ENCODE measurements around the gene MCTP1.
"Not testable (repeated sequence)": the region's sequence is repeated elsewhere in the genome, so short reads cannot be mapped to it uniquely, and the experiment has no call there.

Gene MCTP1

GRCh38 chr5:95178046-95178651 is 106.7 kb downstream of the MCTP1 start:
- DNase-seq (no peak), ATAC-seq (no peak)

GRCh38 chr5:95177456-95177855 is 107.4 kb downstream of the MCTP1 start:
- ATAC-seq (no peak), DNase-seq (no peak)

GRCh38 chr5:95175106-95175505 is 109.8 kb downstream of the MCTP1 start:
- ATAC-seq (no peak), DNase-seq (no peak)

- no peak for ATAC-seq
These were observed 112.2 kb downstream of the MCTP1 start for GRCh38 chr5:95172659-95173058.

GRCh38 chr5:95164861-95165260 is 120.0 kb downstream of the MCTP1 start:
- no peak for DNase-seq
- no peak for ATAC-seq

More at GRCh38 chr5:95172659-95173058, 112.2 kb downstream of the MCTP1 start:
- no peak for DNase-seq

GRCh38 chr5:95163079-95163478 is 121.8 kb downstream of the MCTP1 start:
- DNase-seq = no peak
- no peak for ATAC-seq

GRCh38 chr5:95162231-95162992 is 122.5 kb downstream of the MCTP1 start:
- no peak for ATAC-seq
- DNase-seq = no peak

- DNase-seq (no peak), ATAC-seq (no peak)
These were observed 125.3 kb downstream of the MCTP1 start for GRCh38 chr5:95159603-95160002.

- no peak for ATAC-seq
- DNase-seq = no peak
These were observed 129.0 kb downstream of the MCTP1 start for GRCh38 chr5:95155888-95156287.

GRCh38 chr5:95153511-95153910 is 131.4 kb downstream of the MCTP1 start:
- DNase-seq (no peak), ATAC-seq (no peak)

- ATAC-seq = no peak
- no peak for DNase-seq
These were observed 132.4 kb downstream of the MCTP1 start for GRCh38 chr5:95152535-95152934.

- DNase-seq (no peak), ATAC-seq (no peak)
These were observed 132.8 kb downstream of the MCTP1 start for GRCh38 chr5:95152131-95152530.

GRCh38 chr5:95151694-95152093 is 133.2 kb downstream of the MCTP1 start:
- no peak for DNase-seq
- ATAC-seq = no peak

- no peak for DNase-seq
- no peak for ATAC-seq
These were observed 135.5 kb downstream of the MCTP1 start for GRCh38 chr5:95149387-95149786.

- ATAC-seq (no peak), DNase-seq (no peak)
These were observed 136.4 kb downstream of the MCTP1 start for GRCh38 chr5:95148453-95148852.

GRCh38 chr5:95143858-95144257 is 141.0 kb downstream of the MCTP1 start:
- ATAC-seq, DNase-seq: not testable (repeated sequence)

GRCh38 chr5:95142145-95142544 is 142.7 kb downstream of the MCTP1 start:
- ATAC-seq (no peak), DNase-seq (no peak)

GRCh38 chr5:95141141-95141540 is 143.8 kb downstream of the MCTP1 start:
- ATAC-seq (no peak), DNase-seq (no peak)

GRCh38 chr5:95134326-95134725 is 150.6 kb downstream of the MCTP1 start:
- ATAC-seq = no peak
- no peak for DNase-seq

- no peak for DNase-seq
- no peak for ATAC-seq
These were observed 152.8 kb downstream of the MCTP1 start for GRCh38 chr5:95132096-95132495.

- DNase-seq (no peak), ATAC-seq (no peak)
These were observed 154.0 kb downstream of the MCTP1 start for GRCh38 chr5:95130941-95131340.

- ATAC-seq (no peak), DNase-seq (no peak)
These were observed 160.2 kb downstream of the MCTP1 start for GRCh38 chr5:95124731-95125130.

GRCh38 chr5:95124101-95124500 is 160.8 kb downstream of the MCTP1 start:
- DNase-seq (no peak), ATAC-seq (no peak)

GRCh38 chr5:95114902-95115301 is 170.0 kb downstream of the MCTP1 start:
- no peak for ATAC-seq
- no peak for DNase-seq

Data from stimulated activated naive CD8-positive, alpha-beta T cell treated with anti-CD3 and anti-CD28 coated beads, Interleukin-15, Interleukin-2, amounts not matched to agents 100 U/mL and 50 U/mL, for 24 hours (primary cell).